GM21381 (cell line): ENCODE data around the gene PRKCE.

Experiments
- ATAC-seq: cut with Tn5 transposase; IDR thresholded peaks from one replicate; pipeline ENCODE4 v1.9.1; 2021; ENCODE audit warnings: mild to moderate bottlenecking, moderate library complexity; ENCODE audit not compliant: unreplicated experiment

Gene PRKCE

DNA sequence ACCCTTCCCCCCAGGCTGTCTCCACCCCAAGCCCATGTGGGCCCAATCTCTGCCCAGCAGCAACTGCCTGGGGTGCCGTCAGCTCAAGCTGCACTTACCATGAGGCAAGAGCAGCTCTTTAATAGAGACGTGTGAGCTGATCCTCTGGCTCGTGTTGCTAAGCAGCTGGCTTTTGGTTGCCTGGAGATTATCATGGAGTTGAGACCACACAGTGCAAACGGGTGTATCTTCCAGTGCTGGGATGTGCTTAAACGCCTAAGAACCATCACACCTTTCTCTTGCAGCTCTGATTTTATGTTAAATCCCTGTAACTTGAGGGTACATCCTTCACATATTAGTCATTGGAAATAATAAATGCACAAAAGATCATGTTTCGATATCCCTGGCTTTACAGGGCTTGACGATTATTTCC, 271.1 kb downstream of the PRKCE start:
- no peak for ATAC-seq

DNA sequence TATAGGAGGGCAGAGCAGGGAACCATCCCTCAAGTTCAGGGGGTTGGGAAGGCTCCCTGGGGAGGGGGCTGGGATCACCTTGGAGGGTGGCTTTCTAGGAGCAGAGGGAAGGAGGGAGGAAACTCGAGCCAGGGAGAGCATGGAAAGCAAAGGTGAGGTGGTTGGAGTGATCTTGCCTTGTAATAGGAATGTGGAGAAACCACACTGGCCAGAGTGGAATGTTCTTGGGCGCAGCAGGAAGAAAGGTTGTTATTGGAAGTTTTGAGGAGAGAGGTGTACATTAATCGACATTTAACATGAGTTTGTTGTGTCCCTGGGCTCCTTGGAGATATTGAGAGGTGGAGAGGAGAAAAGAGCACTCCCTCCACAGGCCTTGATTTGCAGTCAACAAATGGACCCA, 272.2 kb downstream of the PRKCE start:
- no peak for ATAC-seq

- no peak for ATAC-seq
Measured at GRCh38 chr2:45925026-45925425, 273.6 kb downstream of the PRKCE start.

DNA sequence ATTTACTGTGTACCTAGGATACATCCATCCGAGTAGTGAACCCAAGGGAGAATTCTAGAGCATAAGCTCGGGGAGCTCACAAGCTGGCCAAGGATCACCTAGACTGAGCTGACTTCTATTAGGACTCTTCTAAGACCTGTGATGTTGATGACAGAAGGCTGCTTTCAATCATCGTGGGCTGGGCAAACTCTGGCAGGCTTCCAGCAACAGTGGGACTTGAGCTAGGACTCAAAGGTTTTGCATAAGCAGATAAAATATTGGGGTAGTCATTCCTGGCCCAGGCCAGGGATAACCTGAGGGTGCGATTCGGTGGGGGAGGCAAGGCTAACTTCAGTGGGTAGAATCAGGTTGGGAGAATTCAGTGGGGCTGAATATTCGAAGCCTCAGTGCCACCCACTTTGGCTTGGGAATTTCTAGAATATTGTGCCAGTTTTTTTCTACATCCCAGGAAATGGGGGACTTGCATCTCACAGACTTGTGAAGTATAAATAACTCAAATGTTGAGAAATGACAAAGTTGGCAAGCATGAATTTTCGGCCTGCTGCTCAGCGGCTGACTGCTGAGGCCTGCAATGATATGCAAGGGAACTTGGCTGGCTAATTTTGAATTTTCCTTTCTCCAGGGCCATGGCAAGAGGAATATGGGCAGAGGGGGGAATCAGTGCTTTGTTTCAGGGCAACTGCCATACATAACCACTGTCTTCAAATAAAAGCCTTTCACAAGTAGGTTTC, 274.3 kb downstream of the PRKCE start:
- ATAC-seq: no peak

DNA sequence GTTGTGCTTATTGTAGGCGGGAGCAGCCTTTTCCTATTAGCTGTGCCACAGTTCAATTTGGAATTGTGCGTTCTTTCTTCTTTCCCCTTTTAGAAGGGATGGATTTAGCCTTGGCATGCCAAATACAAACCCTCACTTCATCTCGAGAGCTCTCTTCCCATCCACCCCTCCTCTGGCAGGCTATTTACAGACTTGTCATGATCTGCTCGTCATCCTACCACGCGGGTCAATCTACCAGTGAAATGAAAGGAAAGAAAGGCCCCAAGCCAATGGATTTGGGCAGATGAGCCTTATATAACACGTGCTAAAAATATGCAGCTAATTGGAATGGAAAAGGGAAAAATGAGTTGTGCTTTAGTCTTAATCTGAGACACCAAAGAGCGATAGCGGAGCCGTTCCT, 277.5 kb downstream of the PRKCE start:
- ATAC-seq: no peak

DNA sequence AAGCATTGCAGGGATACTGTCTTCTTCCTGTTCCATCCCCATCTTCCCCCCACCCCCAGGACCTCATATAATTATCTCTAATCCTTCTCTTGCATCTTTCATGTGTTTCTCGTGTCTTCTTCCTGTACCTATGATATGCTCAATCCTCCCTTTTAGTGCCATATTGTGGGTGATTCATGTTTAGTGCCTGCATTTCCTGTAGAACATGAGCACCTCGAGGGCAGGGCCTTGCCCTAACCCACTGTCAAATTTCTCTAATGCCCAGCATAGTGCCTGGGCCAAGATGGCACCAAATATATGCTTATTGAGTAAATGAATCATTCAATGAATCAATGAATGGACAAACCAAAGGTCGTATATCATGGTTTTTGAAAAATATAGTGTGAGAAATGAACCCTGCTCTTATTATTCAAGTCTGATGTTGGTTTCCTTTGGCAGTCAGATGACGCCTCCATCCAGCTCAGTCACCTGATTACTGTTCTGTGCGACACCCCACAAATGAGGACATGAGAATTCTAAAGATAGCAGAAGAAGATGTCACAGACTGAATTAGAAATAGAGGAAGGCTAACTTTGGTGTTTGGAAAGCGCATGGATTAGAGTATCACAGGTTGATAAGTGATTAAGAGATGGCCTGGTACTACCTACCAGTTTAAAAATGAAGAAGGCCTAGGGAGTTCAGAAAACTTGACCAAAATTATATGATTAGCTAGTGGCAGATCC, 278.4 kb downstream of the PRKCE start:
- ATAC-seq: no peak

DNA sequence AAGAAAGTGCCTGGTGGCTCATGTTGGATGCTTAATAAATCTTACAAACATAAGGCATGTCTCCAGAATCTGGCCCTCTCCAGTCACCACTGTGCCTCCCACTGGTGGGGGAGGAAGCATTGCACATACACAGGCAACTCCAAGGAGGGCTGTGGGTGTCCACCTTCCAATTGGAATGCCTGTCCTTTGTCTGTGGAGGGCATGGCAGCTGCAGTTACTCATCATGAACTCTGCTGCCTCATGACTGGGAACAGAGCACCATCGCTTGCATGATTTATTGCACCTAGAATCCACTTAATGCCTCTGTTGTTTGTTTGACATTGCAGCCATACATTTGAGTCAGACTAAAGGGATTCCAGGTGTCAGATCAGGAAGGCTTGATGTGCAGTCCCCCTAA, 278.9 kb downstream of the PRKCE start:
- no peak for ATAC-seq

- ATAC-seq: no peak
Measured at GRCh38 chr2:45932278-45932975, 281.0 kb downstream of the PRKCE start.

- peak; percentile 60 for ATAC-seq
Measured at GRCh38 chr2:45935791-45936622, 284.5 kb downstream of the PRKCE start.

DNA sequence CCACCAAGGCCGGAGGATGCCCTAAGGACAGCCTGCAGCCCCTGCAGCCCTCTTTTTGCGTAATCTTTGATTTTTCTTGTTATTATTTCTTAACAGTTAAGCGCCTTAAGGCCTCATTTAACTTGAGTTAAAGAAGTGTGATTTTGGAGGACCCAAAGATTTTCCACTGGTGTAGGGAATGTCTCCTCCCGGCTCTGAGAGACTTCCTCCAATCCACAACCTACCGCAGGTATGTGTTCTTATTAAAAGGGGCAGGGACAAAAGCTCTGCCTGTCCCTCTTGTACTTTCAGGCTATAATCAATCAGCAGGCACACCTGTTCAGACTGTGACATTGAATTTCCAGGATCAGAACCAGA, 285.1 kb downstream of the PRKCE start:
- no peak for ATAC-seq

DNA sequence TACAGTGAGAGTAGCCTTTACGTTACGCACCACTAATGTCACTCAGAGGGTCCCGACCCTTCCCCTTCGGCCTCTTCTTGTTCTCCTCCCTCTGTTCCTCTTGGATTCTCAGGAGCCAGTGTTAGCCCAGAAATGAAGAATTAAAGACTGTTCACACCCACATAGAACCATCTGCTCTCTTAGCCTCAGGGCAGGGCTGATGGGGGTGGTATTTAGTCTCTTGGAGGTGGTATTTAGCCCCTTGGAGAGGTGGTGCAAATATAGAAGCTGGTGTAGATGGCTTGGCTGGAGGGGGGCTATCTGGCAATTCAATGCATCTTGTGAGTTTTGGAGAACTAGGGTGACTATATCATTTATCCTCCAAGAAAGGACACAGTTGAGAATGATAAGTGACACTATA, 286.5 kb downstream of the PRKCE start:
- no peak for ATAC-seq

- no peak for ATAC-seq
Measured at GRCh38 chr2:45938649-45939511, 287.4 kb downstream of the PRKCE start.

DNA sequence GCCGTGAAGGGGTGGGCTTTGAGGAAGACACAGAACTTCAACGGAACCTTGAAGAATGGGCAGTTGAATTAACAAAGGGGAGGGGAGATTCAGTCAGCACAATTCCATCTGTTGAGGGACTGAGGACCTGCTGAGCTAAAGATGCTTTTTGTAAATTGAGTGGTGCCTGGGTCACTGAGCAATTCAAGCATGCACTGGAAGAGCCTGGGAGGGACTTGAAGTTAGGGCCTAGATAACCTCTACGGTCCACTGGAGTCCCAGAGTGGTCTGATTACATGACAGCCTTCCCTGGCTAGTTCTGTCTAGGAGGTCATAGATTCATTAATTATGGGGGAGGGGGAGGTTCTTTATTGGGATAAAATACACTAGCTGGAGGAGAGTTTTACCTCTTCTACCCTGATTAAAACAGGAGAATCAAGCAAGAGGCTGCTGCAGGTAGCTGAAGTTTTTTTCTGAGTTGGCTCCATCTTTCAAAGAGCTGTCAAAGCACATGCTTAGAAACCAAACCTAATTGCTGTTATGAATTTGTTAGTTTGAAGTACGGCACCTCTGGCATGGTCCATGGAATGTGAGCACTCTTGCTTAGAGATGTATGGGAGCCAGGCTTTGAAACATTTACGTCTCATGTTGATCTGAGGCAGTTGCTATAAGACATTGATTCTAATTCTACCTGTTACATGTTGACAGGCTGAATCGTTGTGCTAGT, 290.2 kb downstream of the PRKCE start:
- ATAC-seq: no peak

DNA sequence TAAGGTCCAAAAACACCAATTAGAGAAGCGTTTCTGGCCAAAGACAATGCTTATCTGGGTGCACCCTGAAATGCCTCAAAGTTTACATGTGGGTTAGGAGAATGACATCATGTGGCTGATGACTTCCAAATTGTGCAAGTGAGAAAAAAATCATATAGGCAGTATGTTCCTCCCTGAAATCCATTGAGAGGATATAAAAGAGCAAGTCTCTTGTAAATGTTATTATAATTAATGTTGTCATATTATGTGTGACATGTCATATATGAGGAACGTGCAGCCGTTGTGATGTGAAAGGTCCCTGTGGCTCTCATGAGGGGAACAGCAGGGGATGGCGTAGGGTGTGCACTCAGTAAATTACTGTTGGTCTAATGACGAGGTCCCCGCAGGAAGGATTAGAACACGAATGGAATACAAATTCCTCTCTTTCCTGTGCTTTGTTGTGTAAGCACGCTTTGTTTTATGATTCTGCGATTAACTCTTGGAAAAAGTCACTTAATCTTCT, 290.8 kb downstream of the PRKCE start:
- ATAC-seq: no peak

DNA sequence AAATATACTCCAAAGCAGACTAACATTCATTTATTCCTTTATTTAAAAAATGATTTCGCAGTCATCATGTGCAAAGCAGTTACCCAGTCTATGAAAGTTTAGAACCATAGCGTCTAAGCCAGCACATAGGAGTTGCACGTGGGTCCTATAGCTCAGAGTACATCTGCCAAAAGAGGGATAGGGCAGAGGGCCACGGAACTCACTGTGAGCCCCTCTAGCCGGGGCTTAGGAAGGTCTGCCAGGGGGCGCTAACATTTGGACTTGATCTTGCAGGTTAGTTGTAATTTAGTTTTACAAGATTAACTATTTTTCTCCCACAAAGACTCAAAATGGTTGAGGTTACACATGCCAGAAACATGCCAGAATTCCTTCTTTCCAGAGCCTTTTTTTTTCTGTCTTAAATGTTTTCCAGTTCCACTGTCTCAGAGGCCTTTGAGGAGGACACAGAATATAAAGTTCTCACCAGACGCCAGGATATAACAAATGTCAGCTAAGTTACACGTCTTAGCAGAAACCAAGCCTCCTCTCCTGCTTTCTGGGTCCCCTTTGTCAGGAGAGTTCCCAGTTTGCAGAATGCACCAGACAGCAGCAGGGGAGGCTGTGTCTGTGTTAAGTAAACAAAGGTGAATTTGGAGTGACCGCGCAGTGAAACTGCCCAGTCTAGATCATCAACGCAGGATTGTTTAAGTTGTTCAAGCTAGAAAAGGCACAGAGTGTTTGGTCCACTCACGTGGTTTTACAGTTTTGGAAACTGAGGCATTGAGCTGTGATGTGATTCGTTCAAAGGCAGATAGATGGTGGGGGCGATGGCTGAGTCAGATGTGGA, 292.0 kb downstream of the PRKCE start:
- ATAC-seq: no peak

- no peak for ATAC-seq
Measured at GRCh38 chr2:45944074-45944473, 292.6 kb downstream of the PRKCE start.

- no peak for ATAC-seq
Measured at GRCh38 chr2:45945302-45945717, 293.8 kb downstream of the PRKCE start.

GRCh38 chr2:45946023-45946422, 294.5 kb downstream of the PRKCE start:
- no peak for ATAC-seq

- no peak for ATAC-seq
Measured at GRCh38 chr2:45950606-45951005, 299.1 kb downstream of the PRKCE start.
